GM18520 (cell line): ENCODE results near the gene GIMAP5.

ENCODE experiments used
- ATAC-seq: cut with Tn5 transposase; IDR thresholded peaks from one replicate; pipeline ENCODE4 v1.9.1; 2021; ENCODE audit not compliant: unreplicated experiment

GIMAP5 gene

GRCh38 chr7:150737265-150738055 is at the start of gene GIMAP5:
Gene GIMAP5, plus strand, starts transcription at chr7:150737418. Its CDS starts 3,467 bp downstream, at chr7:150740885.
- no peak for ATAC-seq

- ATAC-seq, result no peak
These were observed 48.6 kb upstream of the GIMAP5 start for GRCh38 chr7:150688630-150689029.

GRCh38 chr7:150695654-150696053 is 41.6 kb upstream of the GIMAP5 start:
- no peak for ATAC-seq

GRCh38 chr7:150703209-150703608 is 34.0 kb upstream of the GIMAP5 start:
- ATAC-seq, result no peak

GRCh38 chr7:150715293-150715692 is 21.9 kb upstream of the GIMAP5 start:
- no peak for ATAC-seq

GRCh38 chr7:150715738-150716137 is 21.5 kb upstream of the GIMAP5 start:
- no peak for ATAC-seq

- ATAC-seq, result no peak
These were observed 20.9 kb upstream of the GIMAP5 start, which contains the start of gene GIMAP1 for GRCh38 chr7:150716368-150716767. Gene GIMAP1, plus strand, starts transcription at chr7:150716613. Its CDS starts 2,435 bp downstream, at chr7:150719048.

- ATAC-seq, result no peak
These were observed 20.3 kb upstream of the GIMAP5 start for GRCh38 chr7:150716939-150717338.

GRCh38 chr7:150717814-150718420 is 19.3 kb upstream of the GIMAP5 start:
- no peak for ATAC-seq

GRCh38 chr7:150719436-150719835 is 17.8 kb upstream of the GIMAP5 start:
- no peak for ATAC-seq

- ATAC-seq, result no peak
These were observed 17.0 kb upstream of the GIMAP5 start for GRCh38 chr7:150719960-150720891.

GRCh38 chr7:150721970-150722373 is 15.2 kb upstream of the GIMAP5 start:
- ATAC-seq, result no peak

GRCh38 chr7:150722431-150722931 is 14.7 kb upstream of the GIMAP5 start:
- ATAC-seq, result no peak

- ATAC-seq, result no peak
These were observed 13.8 kb upstream of the GIMAP5 start for GRCh38 chr7:150723467-150723866.

- ATAC-seq, result no peak
These were observed 9.8 kb upstream of the GIMAP5 start for GRCh38 chr7:150727381-150727780.

- ATAC-seq, result no peak
These were observed 9.2 kb upstream of the GIMAP5 start for GRCh38 chr7:150728011-150728410.

- ATAC-seq, result no peak
These were observed 8.6 kb upstream of the GIMAP5 start for GRCh38 chr7:150728609-150729008.

GRCh38 chr7:150731916-150732315 is 5.3 kb upstream of the GIMAP5 start:
- ATAC-seq, result no peak

GRCh38 chr7:150732786-150733481 is 4.3 kb upstream of the GIMAP5 start:
- ATAC-seq, result no peak

- ATAC-seq, result no peak
These were observed 3.6 kb upstream of the GIMAP5 start for GRCh38 chr7:150733482-150734095.
